ENCODE measurements around the gene HOXD3.

The HOXD3 gene

GRCh38 chr2:176165370-176166050 lies 8.4 kb downstream of the HOXD3 start:
- DNase-seq = no peak

- no peak for DNase-seq
Measured at GRCh38 chr2:176166272-176166671, 9.2 kb downstream of the HOXD3 start.

DNA sequence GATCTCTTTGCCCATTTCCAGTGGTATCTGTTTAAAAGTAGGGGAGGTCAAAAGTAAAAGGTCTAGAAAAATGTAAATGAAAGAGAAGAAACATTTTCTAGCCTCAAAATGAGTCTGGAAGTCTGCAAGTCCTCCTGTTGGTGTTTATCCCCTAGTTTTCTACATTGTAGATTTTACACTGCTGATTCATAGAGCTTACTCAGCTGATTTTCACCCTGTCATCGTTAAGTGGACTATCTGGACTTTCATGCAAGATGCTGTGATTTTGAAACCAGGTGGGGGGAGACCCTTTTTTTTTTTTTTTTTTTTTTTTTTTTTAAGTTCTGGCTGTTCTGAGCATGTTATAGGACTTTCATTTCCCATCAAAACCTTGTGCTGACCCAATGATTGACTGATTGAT lies 10.3 kb downstream of the HOXD3 start:
- no peak for DNase-seq

DNA sequence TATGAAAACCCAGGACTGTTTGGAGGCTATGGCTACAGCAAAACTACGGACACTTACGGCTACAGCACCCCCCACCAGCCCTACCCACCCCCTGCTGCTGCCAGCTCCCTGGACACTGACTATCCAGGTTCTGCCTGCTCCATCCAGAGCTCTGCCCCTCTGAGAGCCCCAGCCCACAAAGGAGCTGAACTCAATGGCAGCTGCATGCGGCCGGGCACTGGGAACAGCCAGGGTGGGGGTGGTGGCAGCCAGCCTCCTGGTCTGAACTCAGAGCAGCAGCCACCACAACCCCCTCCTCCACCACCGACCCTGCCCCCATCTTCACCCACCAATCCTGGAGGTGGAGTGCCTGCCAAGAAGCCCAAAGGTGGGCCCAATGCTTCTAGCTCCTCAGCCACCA lies 12.1 kb downstream of the HOXD3 start:
- no peak for DNase-seq

GRCh38 chr2:176169711-176170110 lies 12.6 kb downstream of the HOXD3 start:
- no peak for DNase-seq

GRCh38 chr2:176170602-176171305 lies 13.6 kb downstream of the HOXD3 start:
- no peak for DNase-seq

DNA sequence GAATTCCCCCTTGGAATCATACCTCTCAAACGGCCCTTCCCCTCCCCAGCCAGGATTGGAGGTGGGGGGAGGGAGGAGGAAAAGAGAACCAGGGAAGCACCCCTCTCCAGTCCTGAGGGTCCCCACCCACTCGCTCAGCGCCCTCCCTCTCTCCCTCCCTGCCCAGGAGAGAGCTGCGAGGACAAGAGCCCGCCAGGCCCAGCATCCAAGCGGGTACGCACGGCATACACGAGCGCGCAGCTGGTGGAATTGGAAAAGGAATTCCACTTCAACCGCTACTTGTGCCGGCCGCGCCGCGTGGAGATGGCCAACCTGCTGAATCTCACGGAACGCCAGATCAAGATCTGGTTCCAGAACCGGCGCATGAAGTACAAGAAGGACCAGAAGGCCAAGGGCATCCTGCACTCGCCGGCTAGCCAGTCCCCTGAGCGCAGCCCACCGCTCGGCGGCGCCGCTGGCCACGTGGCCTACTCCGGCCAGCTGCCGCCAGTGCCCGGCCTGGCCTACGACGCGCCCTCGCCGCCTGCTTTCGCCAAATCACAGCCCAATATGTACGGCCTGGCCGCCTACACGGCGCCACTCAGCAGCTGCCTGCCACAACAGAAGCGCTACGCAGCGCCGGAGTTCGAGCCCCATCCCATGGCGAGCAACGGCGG lies 14.4 kb downstream of the HOXD3 start:
- DNase-seq = no peak

GRCh38 chr2:176172007-176172894 lies 15.1 kb downstream of the HOXD3 start:
- no peak for DNase-seq

GRCh38 chr2:176172895-176173566 lies 15.9 kb downstream of the HOXD3 start:
- no peak for DNase-seq

- no peak for DNase-seq
Measured at GRCh38 chr2:176173567-176174381, 16.7 kb downstream of the HOXD3 start.

DNA sequence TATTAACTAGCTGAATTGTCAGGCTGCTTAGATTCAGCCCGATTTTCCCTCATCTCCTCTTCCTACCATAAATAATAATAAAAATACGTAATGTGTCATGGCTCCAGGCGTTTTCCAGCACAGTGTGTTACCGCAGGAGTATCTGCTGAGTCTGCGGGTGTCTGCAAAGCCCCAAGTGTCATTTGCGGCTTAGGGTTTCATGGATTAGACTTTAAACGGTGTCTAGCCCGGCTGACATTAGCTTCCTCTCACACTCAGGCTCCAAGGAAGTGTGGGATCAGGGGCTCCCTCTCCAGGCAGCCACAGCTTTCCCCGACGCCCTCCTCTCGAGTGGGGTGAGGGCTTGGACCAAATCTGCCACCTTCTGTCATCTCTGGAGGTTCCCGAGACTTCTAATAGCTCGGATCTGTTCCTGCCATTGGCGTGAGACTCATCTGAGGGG lies 17.3 kb downstream of the HOXD3 start:
- no peak for DNase-seq

DNA sequence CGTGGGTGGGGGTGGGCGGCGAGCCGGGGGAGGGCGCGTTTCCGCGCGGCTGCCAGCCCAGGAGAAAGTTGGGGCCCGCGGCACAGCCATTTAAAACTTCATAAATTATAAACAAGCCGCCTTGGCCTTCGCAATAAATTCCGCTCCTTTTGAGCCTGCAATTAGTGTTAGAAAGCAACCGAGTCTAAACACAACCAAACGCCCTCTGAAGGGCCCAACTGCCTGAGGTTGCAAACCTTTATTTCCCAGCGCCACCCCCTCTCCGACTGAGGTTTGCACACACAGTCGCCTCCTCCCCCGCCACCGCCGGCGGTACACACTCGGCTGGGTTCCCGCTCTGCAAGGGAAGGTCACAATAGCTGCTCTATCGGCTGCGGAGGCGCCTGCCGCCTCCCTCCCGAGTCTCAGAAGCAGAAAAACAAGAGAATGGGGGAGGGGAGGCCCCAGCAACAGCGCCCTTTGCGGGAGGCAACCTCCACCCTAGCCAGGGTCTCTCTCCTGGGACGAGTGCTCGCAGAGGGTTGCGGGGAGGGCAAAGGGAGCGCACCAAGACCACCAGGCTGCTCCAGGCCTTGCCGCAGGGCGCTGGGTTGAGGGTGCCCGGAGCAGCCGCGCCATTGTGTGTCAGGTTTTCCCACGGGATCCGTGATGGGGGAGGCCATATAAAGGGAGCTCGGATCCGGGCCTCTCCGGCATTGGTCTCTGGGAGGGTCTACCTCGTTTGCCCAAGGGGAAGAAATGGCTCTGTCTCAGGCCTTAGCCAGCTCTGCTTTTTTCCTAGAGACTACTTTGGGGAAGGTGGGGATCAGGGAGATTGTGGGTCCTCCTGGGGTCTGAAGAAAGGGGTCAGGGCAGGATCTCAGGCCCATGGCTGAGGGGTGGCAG lies 18.0 kb downstream of the HOXD3 start:
- DNase-seq = no peak

DNA sequence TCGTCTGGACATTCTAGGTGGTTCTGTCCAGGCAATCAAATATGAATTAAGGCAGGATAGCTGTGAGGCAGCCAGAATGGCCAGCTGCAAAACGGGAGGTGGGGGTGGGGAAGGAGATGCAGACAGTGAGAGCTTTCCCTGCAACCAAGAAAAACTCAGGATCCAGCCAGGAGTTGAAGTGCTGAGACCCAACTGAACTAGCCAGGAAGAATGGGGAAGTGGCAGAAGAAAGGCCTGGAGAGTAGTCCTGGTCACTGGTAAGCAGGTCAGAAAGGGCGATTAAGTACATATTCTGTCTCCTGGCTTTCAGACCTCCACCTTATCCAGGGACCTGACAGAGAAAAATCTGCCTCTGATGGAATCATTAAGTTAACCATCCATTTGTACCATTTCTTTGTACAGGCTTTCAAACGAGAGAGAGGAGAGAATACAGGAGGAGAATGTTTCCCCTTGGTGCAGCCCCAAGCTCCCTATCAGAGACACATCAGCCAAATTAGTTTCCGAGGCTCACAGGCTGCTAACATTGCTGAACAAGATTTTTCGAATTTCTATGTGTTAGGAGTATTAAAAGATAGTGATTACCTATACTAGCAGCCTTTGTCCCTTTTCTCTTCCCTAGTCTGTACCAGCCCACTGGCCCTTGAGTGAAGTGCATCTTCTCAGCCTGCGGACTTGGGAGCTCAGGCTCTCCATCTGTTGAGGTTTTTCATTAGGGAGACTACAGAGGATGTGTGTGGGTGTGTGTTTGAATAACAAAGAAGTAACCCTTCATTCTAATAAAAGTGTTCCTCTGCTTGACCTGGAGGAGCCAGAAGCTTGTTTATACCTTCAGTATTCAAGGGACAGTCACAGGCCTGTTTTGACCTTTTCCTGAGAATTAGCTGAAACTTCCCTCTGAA lies 18.9 kb downstream of the HOXD3 start:
- DNase-seq = no peak

GRCh38 chr2:176177580-176178037 lies 20.5 kb downstream of the HOXD3 start:
- no peak for DNase-seq

GRCh38 chr2:176178038-176178756 lies 21.1 kb downstream of the HOXD3 start:
- DNase-seq = no peak

GRCh38 chr2:176178757-176179295 lies 21.7 kb downstream of the HOXD3 start:
- no peak for DNase-seq

DNA sequence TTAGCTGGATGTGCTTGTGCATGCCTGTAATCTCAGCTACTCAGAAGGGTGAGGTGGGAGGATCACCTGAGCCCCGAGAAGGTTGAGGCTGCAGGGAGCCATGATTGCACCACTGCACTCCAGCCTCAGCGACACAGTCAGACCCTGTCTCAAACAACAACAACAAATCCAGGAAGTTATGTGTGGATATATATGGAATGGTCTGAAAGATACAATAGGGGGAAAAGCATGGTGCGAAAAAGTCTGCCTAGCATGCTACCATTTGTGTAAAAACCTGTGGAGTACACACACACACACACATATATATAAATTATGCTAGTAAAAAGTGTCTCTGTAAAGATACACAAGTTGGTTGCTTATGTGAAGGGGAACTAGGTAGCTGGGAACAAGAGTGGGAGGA lies 24.4 kb downstream of the HOXD3 start:
- no peak for DNase-seq

DNA sequence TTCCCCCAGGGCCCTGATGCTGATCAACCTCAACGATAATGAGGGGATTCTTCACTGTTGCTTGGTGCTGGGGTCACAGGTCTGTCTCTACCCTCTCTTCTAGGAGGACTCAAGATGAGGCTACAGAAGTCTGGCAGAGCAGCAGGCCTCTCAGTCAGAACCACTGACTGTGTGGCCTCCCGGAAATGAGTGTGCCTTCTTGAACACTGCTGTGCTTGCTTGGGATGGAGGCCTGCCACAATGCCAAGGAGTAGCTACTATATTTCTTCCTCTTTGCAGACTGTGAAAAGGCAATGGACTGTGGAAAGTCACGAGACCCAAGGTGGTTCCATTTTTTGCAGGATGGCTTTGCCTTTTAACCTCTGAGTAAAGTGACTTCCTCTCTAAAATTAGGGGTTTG lies 25.6 kb downstream of the HOXD3 start:
- no peak for DNase-seq

Data from KG1 (cell line).